Measurements from ENCODE around the gene PBX4.

- TF ChIP-seq CTCF (IDR thresholded peaks at IDR 0.05; ENCODE audit: poor library complexity) (no peak), EZH2phosphoT487 (IDR thresholded peaks at IDR 0.05; ENCODE audit: low read depth, severe bottlenecking, unreplicated experiment) (no peak), EZH2 (IDR thresholded peaks at IDR 0.05; ENCODE audit: borderline replicate concordance) (no peak)
Measured at GRCh38 chr19:19644054-19644388, 25.5 kb upstream of the PBX4 start.

All from hepatocyte (in vitro differentiated cells).